GM13977 (cell line): ENCODE results near the gene NAT9.

Experiments
- DNase-seq: peaks from one replicate; pipeline ENCODE4 v3.0.0; 2012; ENCODE audit warnings: low spot score
- CTCF ChIP-seq: IDR thresholded peaks from 2 replicates; pipeline ENCODE4 v1.5.1; 2012; ENCODE audit warnings: mild to moderate bottlenecking, control low read depth; ENCODE audit not compliant: insufficient read depth; ENCODE audit errors: extremely low read depth, missing control alignments
- in situ Hi-C: fragments of 300-500 bp; cut with MboI; formaldehyde crosslinking; loops from one replicate; pipeline ENCODE4 v1.12.0; 2022; ENCODE audit warnings: low sequenced_read_pairs, low pct_unique_long_range_greater_than_20kb, mixed read lengths, inconsistent platforms; ENCODE audit not compliant: unreplicated experiment

The NAT9 gene

GRCh38 chr17:74728702-74729075 is 47.5 kb downstream of the NAT9 start:
- DNase-seq: no peak
- in situ Hi-C loops: no loop called here

GRCh38 chr17:74728033-74728701 is 48.0 kb downstream of the NAT9 start:
- TF ChIP-seq CTCF: no peak
- in situ Hi-C loops: no loop called here
- DNase-seq: no peak

More at GRCh38 chr17:74728702-74729075, 47.5 kb downstream of the NAT9 start:
- no peak for TF ChIP-seq CTCF

GRCh38 chr17:74725111-74725510 is 51.0 kb downstream of the NAT9 start:
- DNase-seq: no peak
- in situ Hi-C loops: no loop called here
- TF ChIP-seq CTCF: no peak

GRCh38 chr17:74723891-74724290 is 52.3 kb downstream of the NAT9 start:
- no peak for DNase-seq
- in situ Hi-C loops: no loop called here
- TF ChIP-seq CTCF: no peak

GRCh38 chr17:74722782-74723181 is 53.4 kb downstream of the NAT9 start:
- no peak for TF ChIP-seq CTCF
- in situ Hi-C loops: no loop called here
- no peak for DNase-seq
